ENCODE measurements around the gene CHRNA5.

DNA sequence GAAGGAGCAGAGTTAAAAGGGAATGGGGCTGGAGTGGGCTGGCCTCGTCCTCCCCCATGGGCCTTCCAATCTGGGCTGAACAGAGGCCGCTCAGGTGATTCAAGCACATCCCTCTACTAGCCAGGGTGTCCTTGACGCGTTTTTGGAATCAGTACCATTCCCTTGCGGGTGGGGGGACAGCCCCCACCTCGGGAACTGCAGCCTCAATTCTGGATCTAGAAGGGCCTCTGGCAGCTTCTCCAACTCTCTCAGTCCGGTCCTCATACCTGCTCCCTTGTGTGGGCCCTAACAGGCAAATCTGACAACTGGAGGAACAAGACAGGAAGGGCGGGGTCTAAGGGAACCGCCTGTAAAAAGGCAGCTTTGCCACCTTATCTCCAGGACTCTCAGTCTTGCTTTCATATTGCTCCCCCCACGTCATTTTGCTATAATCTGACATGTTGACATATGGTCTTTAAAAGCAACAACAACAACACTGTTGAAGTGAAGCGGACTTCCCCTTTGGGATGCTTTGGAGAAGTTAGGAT, 76.5 kb downstream of the CHRNA5 start:
- TF ChIP-seq, protein P1, sequence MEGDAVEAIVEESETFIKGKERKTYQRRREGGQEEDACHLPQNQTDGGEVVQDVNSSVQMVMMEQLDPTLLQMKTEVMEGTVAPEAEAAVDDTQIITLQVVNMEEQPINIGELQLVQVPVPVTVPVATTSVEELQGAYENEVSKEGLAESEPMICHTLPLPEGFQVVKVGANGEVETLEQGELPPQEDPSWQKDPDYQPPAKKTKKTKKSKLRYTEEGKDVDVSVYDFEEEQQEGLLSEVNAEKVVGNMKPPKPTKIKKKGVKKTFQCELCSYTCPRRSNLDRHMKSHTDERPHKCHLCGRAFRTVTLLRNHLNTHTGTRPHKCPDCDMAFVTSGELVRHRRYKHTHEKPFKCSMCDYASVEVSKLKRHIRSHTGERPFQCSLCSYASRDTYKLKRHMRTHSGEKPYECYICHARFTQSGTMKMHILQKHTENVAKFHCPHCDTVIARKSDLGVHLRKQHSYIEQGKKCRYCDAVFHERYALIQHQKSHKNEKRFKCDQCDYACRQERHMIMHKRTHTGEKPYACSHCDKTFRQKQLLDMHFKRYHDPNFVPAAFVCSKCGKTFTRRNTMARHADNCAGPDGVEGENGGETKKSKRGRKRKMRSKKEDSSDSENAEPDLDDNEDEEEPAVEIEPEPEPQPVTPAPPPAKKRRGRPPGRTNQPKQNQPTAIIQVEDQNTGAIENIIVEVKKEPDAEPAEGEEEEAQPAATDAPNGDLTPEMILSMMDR (IDR thresholded peaks at IDR 0.05): no peak
- no peak for TF ChIP-seq ZFX (IDR thresholded peaks at IDR 0.05; ENCODE audit: borderline replicate concordance)

Measured in 22Rv1 (cell line).